GM19193 (cell line): ENCODE results near the gene OSBPL10.

Experiments
- POLR2A ChIP-seq: IDR thresholded peaks from 4 replicates; pipeline ENCODE4 v1.6.1; 2011; ENCODE audit not compliant: insufficient read depth, insufficient read length; ENCODE audit errors: extremely low read depth

The OSBPL10 gene

DNA sequence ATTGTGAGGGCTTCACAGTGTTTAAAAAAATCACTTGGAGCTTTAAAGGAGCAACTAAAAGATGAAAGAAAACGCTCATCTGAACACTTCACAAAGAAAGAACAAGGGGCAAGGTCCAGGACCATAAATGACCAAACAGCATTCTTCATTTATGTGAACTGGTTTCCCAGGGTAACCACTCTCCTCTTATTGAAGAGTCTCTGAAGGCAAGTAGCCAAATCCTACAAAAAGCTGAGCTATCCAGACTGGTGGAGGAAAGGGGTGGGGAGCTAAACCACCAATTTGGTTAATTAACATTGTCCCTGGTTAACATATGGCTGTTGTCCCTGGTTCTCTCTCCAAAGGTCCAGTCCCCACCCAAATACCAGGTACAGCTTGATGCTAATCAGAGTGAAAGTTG, 58.1 kb downstream of the OSBPL10 start:
- TF ChIP-seq POLR2A: no peak

DNA sequence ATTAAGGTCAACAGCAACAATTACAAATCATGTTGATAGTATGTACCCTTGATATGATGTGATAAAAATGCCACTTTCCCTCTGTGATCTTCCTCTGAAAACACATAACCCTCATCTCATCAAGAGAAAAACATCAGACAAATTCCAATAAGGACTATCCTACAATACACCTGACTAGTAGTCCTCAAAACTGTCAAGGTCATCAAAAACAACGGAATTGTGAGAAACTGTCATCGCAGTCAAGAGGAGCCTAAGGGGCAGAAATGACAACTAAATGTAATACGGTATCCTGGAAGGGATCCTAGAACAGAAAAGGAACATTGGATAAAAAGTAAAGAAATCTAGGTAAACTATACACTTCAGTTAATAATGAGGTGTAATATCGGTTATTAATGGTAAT, 59.2 kb downstream of the OSBPL10 start:
- no peak for TF ChIP-seq POLR2A

- TF ChIP-seq POLR2A: no peak
Observed at GRCh38 chr3:31920310-31920709, 60.8 kb downstream of the OSBPL10 start.

DNA sequence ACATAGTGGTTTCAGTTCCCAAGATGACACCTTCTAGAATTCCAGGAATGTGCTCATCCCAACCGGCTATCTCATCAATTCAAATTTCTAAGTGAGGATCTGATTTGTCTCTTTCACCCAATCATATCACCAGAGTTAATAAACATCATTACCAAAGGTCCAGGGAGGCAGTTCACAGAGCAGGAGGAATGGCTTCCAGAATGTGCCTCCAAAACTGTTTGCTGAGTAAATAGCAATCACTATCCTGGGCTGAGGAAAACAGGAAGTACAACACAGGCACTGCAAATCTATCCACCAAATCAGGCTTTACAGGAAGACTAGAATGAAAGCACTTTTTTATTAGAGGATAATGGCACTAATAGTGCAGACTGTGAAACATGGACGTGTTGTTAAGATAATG, 61.5 kb downstream of the OSBPL10 start:
- no peak for TF ChIP-seq POLR2A

DNA sequence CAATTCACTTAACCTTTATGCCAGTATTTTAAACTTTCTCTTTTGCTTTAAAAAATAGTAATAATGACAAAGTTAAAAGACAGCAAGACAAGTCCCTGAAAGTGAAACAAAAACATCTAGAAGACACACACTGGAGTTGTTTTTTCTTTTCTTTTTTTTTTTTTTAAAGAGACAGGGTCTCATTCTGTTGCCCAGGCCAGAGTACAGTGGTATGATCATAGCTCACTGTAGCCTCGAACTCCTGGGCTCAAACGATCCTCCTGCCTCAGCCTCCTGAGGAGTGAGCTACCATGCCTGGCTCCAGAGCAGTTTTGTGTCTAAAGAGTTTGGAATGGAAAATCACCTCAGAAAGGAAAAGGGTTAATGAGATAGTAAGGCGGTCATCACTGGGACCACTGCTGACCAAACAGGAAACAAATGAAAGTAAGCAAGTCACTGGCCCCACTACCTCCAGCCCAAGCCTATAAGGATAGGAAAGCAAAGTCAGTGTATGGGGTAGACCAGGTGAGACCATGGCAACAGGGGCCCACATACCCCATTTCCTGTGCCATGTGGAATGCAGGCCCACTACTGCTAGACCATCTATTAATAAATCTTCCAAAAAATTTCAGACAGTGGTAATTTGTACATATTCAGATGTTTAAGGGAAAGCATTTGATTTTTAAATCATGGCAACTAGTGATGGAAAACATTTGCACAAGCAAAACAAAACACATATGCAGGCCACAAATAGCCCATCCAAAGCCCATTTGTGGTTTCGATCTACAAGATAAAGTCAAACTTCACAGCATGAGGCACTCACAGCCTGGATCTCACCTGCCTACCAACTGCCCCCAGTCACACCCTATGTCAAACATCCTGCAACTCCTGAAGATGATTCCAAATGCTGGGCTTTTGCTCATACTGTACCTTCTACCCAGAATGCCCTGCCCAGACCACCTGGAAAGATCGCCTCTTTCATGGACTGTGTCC, 62.6 kb downstream of the OSBPL10 start:
- no peak for TF ChIP-seq POLR2A

DNA sequence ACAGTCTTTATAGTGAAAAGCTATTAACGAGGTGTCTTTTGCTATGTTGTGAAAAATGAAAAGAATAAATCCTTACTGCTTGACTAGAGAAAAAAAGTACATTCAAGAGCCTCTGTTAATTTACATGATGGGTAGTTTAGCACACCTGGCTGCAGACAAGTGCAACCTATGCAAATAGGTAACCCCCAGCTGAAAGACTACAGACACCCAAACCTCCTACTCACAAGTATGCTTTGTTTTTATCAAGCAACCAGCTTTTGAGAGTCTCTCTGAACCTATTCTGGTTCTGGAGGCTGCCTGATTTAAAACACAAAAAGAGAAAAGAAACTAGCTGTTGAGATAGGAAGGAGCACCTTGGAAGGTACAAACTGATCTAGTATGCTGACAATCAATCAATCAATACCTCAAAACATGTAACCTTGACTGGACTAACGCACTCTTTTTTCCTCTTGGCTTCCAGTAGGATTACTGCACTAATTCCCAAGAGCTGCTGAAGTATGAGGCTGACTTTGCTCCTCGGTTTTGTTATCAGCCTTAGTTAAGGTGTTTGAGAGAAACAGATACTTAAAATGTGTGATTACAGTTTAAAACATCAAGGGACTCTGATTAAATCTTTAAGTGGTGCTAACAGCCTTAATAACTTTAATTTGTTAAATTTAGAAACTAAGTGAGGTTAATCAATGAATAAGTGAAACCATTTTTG, 63.6 kb downstream of the OSBPL10 start:
- TF ChIP-seq POLR2A: no peak

GRCh38 chr3:31911643-31912042, 69.4 kb downstream of the OSBPL10 start:
- TF ChIP-seq POLR2A: no peak

GRCh38 chr3:31911124-31911523, 69.9 kb downstream of the OSBPL10 start:
- TF ChIP-seq POLR2A: no peak

DNA sequence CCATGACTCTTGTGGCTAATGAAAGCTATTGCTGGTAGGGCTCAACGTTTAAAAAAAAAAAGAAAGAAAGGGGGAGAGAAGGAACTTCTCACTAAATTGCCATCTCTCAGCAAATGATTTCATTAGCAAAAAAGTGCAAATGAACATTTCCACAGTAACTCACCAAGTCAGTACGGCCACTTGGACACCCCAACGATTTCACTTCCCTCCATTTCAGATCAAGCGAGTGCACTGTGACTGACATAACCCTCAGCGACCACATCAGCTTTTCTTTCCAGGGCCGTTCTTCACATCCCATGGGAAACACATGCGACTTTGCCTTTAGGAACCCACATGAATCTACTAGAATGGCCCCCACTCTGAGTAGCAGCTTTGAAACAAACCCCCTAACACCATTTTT, 71.6 kb downstream of the OSBPL10 start:
- TF ChIP-seq POLR2A: no peak

- TF ChIP-seq POLR2A: no peak
Observed at GRCh38 chr3:31908391-31909097, 72.5 kb downstream of the OSBPL10 start.

DNA sequence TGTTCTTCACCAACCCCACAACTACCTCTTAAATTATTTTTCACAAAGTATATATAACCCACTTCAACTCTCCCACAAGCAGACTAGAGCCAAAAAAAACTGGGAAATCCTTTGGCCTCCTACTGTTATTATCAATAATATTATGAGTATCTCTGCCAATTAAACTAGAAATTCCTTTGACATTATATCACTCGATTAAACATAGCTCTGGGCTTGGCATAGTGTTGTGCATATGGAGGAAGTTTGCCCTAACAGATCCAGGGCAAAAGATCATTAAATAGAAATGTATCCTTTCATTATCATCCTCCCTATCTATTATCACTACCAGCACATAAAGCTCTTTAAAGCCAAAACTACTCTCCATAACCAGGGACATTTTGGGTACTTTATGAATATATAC, 74.9 kb downstream of the OSBPL10 start:
- TF ChIP-seq POLR2A: no peak

- TF ChIP-seq POLR2A: no peak
Observed at GRCh38 chr3:31903686-31904431, 77.2 kb downstream of the OSBPL10 start.

- no peak for TF ChIP-seq POLR2A
Observed at GRCh38 chr3:31900583-31900982, 80.5 kb downstream of the OSBPL10 start.

DNA sequence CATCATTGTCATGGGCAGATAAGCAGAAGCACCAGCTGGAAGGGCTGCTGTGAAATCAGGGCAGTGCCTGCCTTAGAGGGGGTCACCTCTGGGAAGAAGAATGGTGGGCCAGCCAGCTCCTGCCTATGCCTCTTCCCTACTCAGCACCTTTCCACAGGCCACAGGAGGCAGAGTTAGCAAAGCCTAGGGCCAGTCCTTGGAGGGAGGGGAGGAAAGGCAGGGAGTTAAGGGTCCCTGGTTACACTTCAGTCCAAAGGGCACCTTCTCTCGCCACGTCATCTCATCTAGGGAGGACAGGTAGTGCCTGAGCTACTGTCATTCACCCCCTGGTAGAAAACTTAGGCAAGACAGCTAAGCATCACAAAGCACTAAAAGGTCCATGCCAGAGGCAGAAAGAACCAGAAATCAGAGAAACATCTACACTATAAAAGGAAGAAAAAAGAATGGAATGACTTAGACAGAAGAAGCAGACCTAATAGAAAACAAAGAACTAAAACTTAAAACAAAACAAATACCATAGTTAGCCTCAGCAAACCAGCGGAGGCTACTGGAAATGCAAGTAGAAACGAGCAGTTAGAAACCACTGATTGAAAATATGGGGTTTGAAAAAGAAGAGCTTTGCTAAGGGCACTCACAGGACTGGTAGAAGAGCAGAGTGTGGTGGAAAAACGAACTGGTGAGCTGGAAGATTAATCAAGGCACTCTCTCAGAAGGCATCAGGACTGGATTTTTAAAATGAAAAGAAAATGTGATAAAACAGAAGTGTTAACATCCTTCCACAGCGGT, 84.2 kb downstream of the OSBPL10 start:
- no peak for TF ChIP-seq POLR2A
